Endothelial cell of umbilical vein (primary cell): ENCODE data around the gene GOLGA1. TPM values are rescaled to one million over a fixed set of nuclear protein-coding genes. Genes with fewer than 3 reads are reported as not detected.

ENCODE experiments used
- BruUV-seq: library from RNA; stranded (reverse); fragments of 400-500 nt; replicated peaks from 2 replicates; lab custom pipeline; 2021; lab: Mats Ljungman, UMichigan
- CTCF ChIA-PET: fragments of 300-600, 350-600 bp; sonication (Branson Sonifier 250); formaldehyde crosslinking; loops from one replicate; lab custom pipeline; 2021; ENCODE audit warnings: antibody characterized with exemption, inconsistent platforms; lab: Charles Lee
- POLR2A ChIA-PET: fragments of 300-600, 350-600 bp; sonication (Branson Sonifier 250); formaldehyde crosslinking; loops from one replicate; lab custom pipeline; 2021; ENCODE audit warnings: antibody characterized with exemption, inconsistent platforms; lab: Charles Lee
- DNase-seq: peaks from one replicate; pipeline ENCODE4 v3.0.0-alpha.2; 2011; ENCODE audit warnings: low read depth, low spot score
- FAIRE-seq: peaks from 2 replicates; lab custom pipeline; 2011; peaks lifted over from hg19 to GRCh38; lab: Jason Lieb, UNC
- H2AFZ ChIP-seq: 2 replicates; pipeline ENCODE4 v1.6.0; 2012; ENCODE audit warnings: low read depth, low read length, control low read depth, inconsistent platforms
- H3K27ac ChIP-seq: 2 replicates; pipeline ENCODE4 v1.5.1; 2011; ENCODE audit warnings: low read depth, mild to moderate bottlenecking, control low read depth, low read length, moderate library complexity; ENCODE audit not compliant: insufficient read depth
- H3K27me3 ChIP-seq, 2 experiments: 2 replicates each; pipeline versions ENCODE4 v1.6.0 to v1.6.1; 2011; ENCODE audit warnings: low read length in 2 of 2, mixed read lengths in 1 of 2; ENCODE audit not compliant: control insufficient read depth in 2 of 2, insufficient read depth in 2 of 2
- H3K36me3 ChIP-seq, 2 experiments: 2 replicates in 1 of 2; 3 replicates in 1 of 2; pipeline ENCODE4 v1.5.1; 2011; ENCODE audit warnings: low read length in 2 of 2, mild to moderate bottlenecking in 1 of 2, moderate library complexity in 1 of 2; ENCODE audit not compliant: control insufficient read depth in 2 of 2, insufficient read depth in 2 of 2; ENCODE audit errors: extremely low read depth in 1 of 2
- H3K4me1 ChIP-seq: 3 replicates; pipeline ENCODE4 v1.5.1; 2011; ENCODE audit warnings: mild to moderate bottlenecking, low read length; ENCODE audit not compliant: control insufficient read depth, insufficient read depth; ENCODE audit errors: extremely low read depth
- H3K4me2 ChIP-seq: 2 replicates; pipeline ENCODE4 v1.6.1; 2011; ENCODE audit warnings: low read length, control low read depth, mixed read lengths; ENCODE audit not compliant: insufficient read depth
- H3K4me3 ChIP-seq, 3 experiments: fragments of 200-600 bp in 1 of 3; sonication (generic), shearing (Covaris generic) in 1 of 3; replicated peaks in 1 of 3; 2 replicates each; pipeline ENCODE4 v1.5.1; 2011 to 2016; ENCODE audit warnings: control low read depth in 3 of 3, low read length in 3 of 3, mild to moderate bottlenecking in 2 of 3, inconsistent platforms in 1 of 3, low read depth in 1 of 3, moderate library complexity in 1 of 3; ENCODE audit not compliant: insufficient read depth in 1 of 3
- H3K79me2 ChIP-seq: 2 replicates; pipeline ENCODE4 v1.6.0; 2012; ENCODE audit warnings: low read length, inconsistent platforms; ENCODE audit not compliant: control insufficient read depth, insufficient read depth
- H3K9ac ChIP-seq: replicated peaks from 2 replicates; pipeline ENCODE3; 2011; ENCODE audit warnings: low read length, control low read depth; ENCODE audit not compliant: insufficient read depth; ENCODE audit errors: extremely low read depth
- H3K9me1 ChIP-seq: replicated peaks from 3 replicates; pipeline ENCODE4 v1.6.0; 2011; ENCODE audit warnings: mild to moderate bottlenecking, low read length; ENCODE audit not compliant: control insufficient read depth, insufficient read depth; ENCODE audit errors: extremely low read depth
- H3K9me3 ChIP-seq: replicated peaks from 2 replicates; pipeline ENCODE4 v1.5.1; 2012; ENCODE audit warnings: low read length, inconsistent platforms; ENCODE audit not compliant: control insufficient read depth, insufficient read depth
- H4K20me1 ChIP-seq: replicated peaks from 2 replicates; pipeline ENCODE3; 2011; ENCODE audit warnings: mild to moderate bottlenecking, low read length; ENCODE audit not compliant: control insufficient read depth, insufficient read depth; ENCODE audit errors: extremely low read depth
- EZH2 ChIP-seq: IDR thresholded peaks from 2 replicates; pipeline ENCODE4 v1.6.1; 2012; ENCODE audit warnings: borderline replicate concordance, low read depth, mild to moderate bottlenecking, moderate library complexity, low read length, inconsistent platforms; ENCODE audit not compliant: severe bottlenecking
- FOS ChIP-seq: IDR thresholded peaks from 2 replicates; pipeline ENCODE4 v1.6.1; 2011; ENCODE audit warnings: mild to moderate bottlenecking, low read length, moderate library complexity, borderline replicate concordance; ENCODE audit not compliant: insufficient read depth
- GATA2 ChIP-seq: IDR thresholded peaks from 2 replicates; pipeline ENCODE4 v1.7.0; 2011; ENCODE audit warnings: low read depth, mild to moderate bottlenecking, moderate library complexity, mixed read lengths, low read length; ENCODE audit not compliant: insufficient read length, insufficient read depth
- JUN ChIP-seq: IDR thresholded peaks from 2 replicates; pipeline ENCODE4 v1.6.1; 2011; ENCODE audit warnings: borderline replicate concordance, low read depth; ENCODE audit not compliant: insufficient read length, insufficient read depth
- MYC ChIP-seq: IDR thresholded peaks from one replicate; pipeline ENCODE4 v1.6.1; 2011; ENCODE audit warnings: mild to moderate bottlenecking, low read depth, low read length
- POLR2A ChIP-seq: IDR thresholded peaks from 2 replicates; pipeline ENCODE4 v1.6.1; 2012; ENCODE audit warnings: low read depth, mild to moderate bottlenecking, control low read depth, low read length
- POLR2AphosphoS5 ChIP-seq: IDR thresholded peaks from 2 replicates; pipeline ENCODE4 v1.6.1; 2012; ENCODE audit warnings: low read depth, mild to moderate bottlenecking, control low read depth, low read length, moderate library complexity; ENCODE audit not compliant: insufficient read depth
- dilution Hi-C: fragments of 300-500 bp; cut with MboI; formaldehyde crosslinking; loops from one replicate; pipeline ENCODE4 v1.15.0; 2019; ENCODE audit warnings: low sequenced_read_pairs; ENCODE audit not compliant: extremely low pct_ligation_motif_present
- intact Hi-C: fragments of 100-400 bp; cut with micrococcal nuclease; formaldehyde crosslinking; loops from one replicate; pipeline ENCODE4 v1.10.0; 2022
- polyA plus RNA-seq, 4 experiments: library from polyadenylated mRNA; depleted of rRNA in 3 of 4; stranded (reverse) in 3 of 4; unstranded in 1 of 4; fragments of >200 nt; gene quantifications; 2 replicates each; pipeline versions ENCODE4 v1.2.1 to v1.2.3, GENCODE V29; 2011 to 2012; ENCODE audit warnings: missing spikeins in 1 of 4
- total RNA-seq: library from RNA; stranded (reverse); gene quantifications from 2 replicates; pipeline ENCODE4 v1.2.3, GENCODE V29; 2021
- TF ChIP-seq, protein P1 (sequence below): IDR thresholded peaks from 2 replicates; pipeline ENCODE4 v1.6.1; 2011; ENCODE audit not compliant: insufficient read depth, insufficient read length
- TF ChIP-seq, protein P2 (sequence below), 2 donors: IDR thresholded peaks; 1 replicate in 1 of 2; 2 replicates in 1 of 2; pipeline ENCODE4 v1.5.1; 2011; ENCODE audit warnings: low read length in 2 of 2, mild to moderate bottlenecking in 2 of 2, moderate library complexity in 2 of 2, control low read depth in 1 of 2, inconsistent platforms in 1 of 2, low read depth in 1 of 2; ENCODE audit not compliant: insufficient read depth in 1 of 2; ENCODE audit errors: extremely low read depth in 1 of 2

GOLGA1 gene
- total and polyA plus RNA-seq, 2 donors (not counting 3 experiments of a cell fraction or from before 2014, with no cell fraction given): 13.1 to 19.9 TPM

DNA sequence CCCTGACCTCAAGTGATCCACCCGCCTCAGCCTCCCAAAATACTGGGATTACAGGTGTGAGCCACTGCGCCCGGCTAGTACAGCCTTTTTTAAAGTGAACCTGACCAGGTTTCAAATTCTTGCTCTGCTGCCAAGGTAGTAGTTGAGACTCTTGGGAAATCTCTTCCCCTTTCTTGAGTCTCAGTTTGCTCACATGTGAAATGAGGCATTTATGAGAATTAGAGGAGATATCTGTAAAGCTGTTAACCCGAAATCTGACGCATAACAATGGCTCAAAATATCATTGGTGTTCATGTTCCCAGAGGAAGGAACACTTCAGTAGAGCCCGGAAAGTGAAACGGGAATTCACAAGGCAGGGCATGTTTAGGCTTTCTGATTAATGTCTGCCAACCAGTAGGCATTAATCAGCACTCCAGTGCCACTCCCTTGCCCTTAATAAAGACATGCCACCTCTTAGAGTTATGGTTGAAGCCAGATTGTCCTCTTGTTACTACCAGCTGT lies 77.5 kb downstream of the GOLGA1 start:
- no peak overlapping the region for H3K27ac ChIP-seq
- peaks cover 30% of the 10 kb centered on the region for H3K4me1 ChIP-seq
- H3K9me3 ChIP-seq: no peaks in the 10 kb centered on the region
- no TSS peak for BruUV-seq
- H3K4me2 ChIP-seq: no peak overlapping the region
- CTCF ChIA-PET: interaction anchor here (4.1 kb wide), 1 partner anchor 10 kb away, joined by 35 read pairs; the partner anchor contains the start of gene WDR38
- POLR2A ChIA-PET: interaction anchor here (0.5 kb wide), 1 partner anchor 94 kb away, joined by 10 read pairs; no protein-coding TSS in a partner anchor
- TF ChIP-seq POLR2AphosphoS5 (no peak), EZH2 (no peak), POLR2A (no peak), JUN (no peak), GATA2 (no peak), MYC (no peak), FOS (no peak)
- TF ChIP-seq, protein P1, sequence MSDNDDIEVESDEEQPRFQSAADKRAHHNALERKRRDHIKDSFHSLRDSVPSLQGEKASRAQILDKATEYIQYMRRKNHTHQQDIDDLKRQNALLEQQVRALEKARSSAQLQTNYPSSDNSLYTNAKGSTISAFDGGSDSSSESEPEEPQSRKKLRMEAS: no peak
- TF ChIP-seq, protein P2, sequence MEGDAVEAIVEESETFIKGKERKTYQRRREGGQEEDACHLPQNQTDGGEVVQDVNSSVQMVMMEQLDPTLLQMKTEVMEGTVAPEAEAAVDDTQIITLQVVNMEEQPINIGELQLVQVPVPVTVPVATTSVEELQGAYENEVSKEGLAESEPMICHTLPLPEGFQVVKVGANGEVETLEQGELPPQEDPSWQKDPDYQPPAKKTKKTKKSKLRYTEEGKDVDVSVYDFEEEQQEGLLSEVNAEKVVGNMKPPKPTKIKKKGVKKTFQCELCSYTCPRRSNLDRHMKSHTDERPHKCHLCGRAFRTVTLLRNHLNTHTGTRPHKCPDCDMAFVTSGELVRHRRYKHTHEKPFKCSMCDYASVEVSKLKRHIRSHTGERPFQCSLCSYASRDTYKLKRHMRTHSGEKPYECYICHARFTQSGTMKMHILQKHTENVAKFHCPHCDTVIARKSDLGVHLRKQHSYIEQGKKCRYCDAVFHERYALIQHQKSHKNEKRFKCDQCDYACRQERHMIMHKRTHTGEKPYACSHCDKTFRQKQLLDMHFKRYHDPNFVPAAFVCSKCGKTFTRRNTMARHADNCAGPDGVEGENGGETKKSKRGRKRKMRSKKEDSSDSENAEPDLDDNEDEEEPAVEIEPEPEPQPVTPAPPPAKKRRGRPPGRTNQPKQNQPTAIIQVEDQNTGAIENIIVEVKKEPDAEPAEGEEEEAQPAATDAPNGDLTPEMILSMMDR (IDR thresholded peaks at IDR 0.05; ENCODE audit: extremely low read depth in 1 of 2, insufficient read depth in 1 of 2, low read depth in 1 of 2, low read length in 2 of 2): no peak
- no peak overlapping the region for H3K9ac ChIP-seq
- peaks cover 8% of the 10 kb centered on the region for H4K20me1 ChIP-seq
- H3K9me1 ChIP-seq: no peaks in the 10 kb centered on the region
- peak overlapping the region; percentile 65 for H2AFZ ChIP-seq
- H3K36me3 ChIP-seq: peaks cover 15 to 20% of the 10 kb centered on the region in 2 experiments
- H3K79me2 ChIP-seq: peaks cover 40% of the 10 kb centered on the region
- intact Hi-C loops (loop anchor here (2.0 to 5.0 kb wide), 3 partner anchors 205 to 379 kb away; partner anchors contain the start of gene HSPA5), dilution Hi-C loops (no loop called here)
- H3K27me3 ChIP-seq: no peaks in the 10 kb centered on the region
- no peak overlapping the region for H3K4me3 ChIP-seq
- DNase-seq (no peak), FAIRE-seq (peak; percentile 83)
